Peyer's patch (tissue), 4 donors: ENCODE data around the gene SPTAN1.

ENCODE experiments used
- CTCF ChIP-seq, 6 experiments: fragments of 450-650 bp in 4 of 6; fragments of 200-600 bp in 2 of 6; sonication (generic) in 1 of 6; IDR thresholded peaks; one replicate each; pipeline ENCODE4 v1.5.1; 2017 to 2019; ENCODE audit warnings: antibody characterized with exemption in 6 of 6, mild to moderate bottlenecking in 3 of 6, moderate library complexity in 1 of 6
- POLR2A ChIP-seq, 2 donors: fragments of 450-650 bp; IDR thresholded peaks; one replicate each; pipeline ENCODE4 v1.5.1; 2017; ENCODE audit warnings: antibody characterized with exemption in 2 of 2, mild to moderate bottlenecking in 2 of 2, moderate library complexity in 2 of 2

- TF ChIP-seq CTCF (IDR thresholded peaks at IDR 0.05) (no peak), POLR2A (IDR thresholded peaks at IDR 0.05) (no peak)
Measured at GRCh38 chr9:128619779-128620178, 67.4 kb downstream of the SPTAN1 start.
